Fibroblast of mammary gland (primary cell): ENCODE data around the gene MBD6.

Experiments used
- DNase-seq: peaks from one replicate; pipeline ENCODE4 v3.0.0-alpha.2; 2010; ENCODE audit warnings: low read depth
- H3K4me3 ChIP-seq: 2 replicates; pipeline ENCODE4 v1.5.1; 2011; ENCODE audit warnings: low read depth, mild to moderate bottlenecking, low read length, moderate library complexity; ENCODE audit not compliant: control insufficient read depth
- CTCF ChIP-seq: conservative IDR thresholded peaks from 2 replicates; pipeline ENCODE4 v1.5.1; 2011; ENCODE audit warnings: low read depth, low read length, inconsistent platforms; ENCODE audit not compliant: control insufficient read depth, insufficient read depth

MBD6 gene

GRCh38 chr12:57528831-57529555 is 6.4 kb downstream of the MBD6 start:
- TF ChIP-seq CTCF, result no peak
- DNase-seq, result no peak
- no peak overlapping the region for H3K4me3 ChIP-seq

GRCh38 chr12:57529831-57530230 is 7.2 kb downstream of the MBD6 start:
- DNase-seq, result no peak
- no peak for TF ChIP-seq CTCF
- H3K4me3 ChIP-seq, result no peak overlapping the region

GRCh38 chr12:57530396-57531142 is 7.9 kb downstream of the MBD6 start:
- no peak for DNase-seq
- TF ChIP-seq CTCF, result no peak
- no peak overlapping the region for H3K4me3 ChIP-seq

GRCh38 chr12:57531836-57532235 is 9.2 kb downstream of the MBD6 start:
- H3K4me3 ChIP-seq, result no peak overlapping the region
- DNase-seq, result no peak
- no peak for TF ChIP-seq CTCF

- no peak for TF ChIP-seq CTCF
- no peak for DNase-seq
- H3K4me3 ChIP-seq, result no peak overlapping the region
These were observed 10.5 kb downstream of the MBD6 start for GRCh38 chr12:57533108-57533507.

- TF ChIP-seq CTCF, result no peak
- no peak for DNase-seq
- H3K4me3 ChIP-seq, result no peak overlapping the region
These were observed 11.6 kb downstream of the MBD6 start for GRCh38 chr12:57534250-57534649.
